NCI-H128 (cell line): Measurements from ENCODE around the gene VBP1.
"Not testable (repeated sequence)": the region's sequence is repeated elsewhere in the genome, so short reads cannot be mapped to it uniquely, and the experiment has no call there.

Experiments
- DNase-seq: peaks from one replicate; lab custom pipeline; 2025; ENCODE audit not compliant: unreplicated experiment; lab: John Stamatoyannopoulos, UW

Gene VBP1

GRCh38 chrX:155216179-155216939 is at the start of gene VBP1:
TSS of gene VBP1 (plus strand) at chrX:155216460. CDS start at chrX:155216483, 23 bp downstream.
- peak; percentile 86 for DNase-seq

GRCh38 chrX:155169881-155170280 is 46.4 kb upstream of the VBP1 start:
- DNase-seq = no peak

GRCh38 chrX:155179346-155179997 is 36.8 kb upstream of the VBP1 start:
- DNase-seq = no peak

- no peak for DNase-seq
Observed at GRCh38 chrX:155188786-155189185, 27.5 kb upstream of the VBP1 start.

GRCh38 chrX:155211208-155211607 is 5.1 kb upstream of the VBP1 start:
- no peak for DNase-seq

- no peak for DNase-seq
Observed at GRCh38 chrX:155213731-155214130, 2.5 kb upstream of the VBP1 start.

GRCh38 chrX:155215443-155216178 is 649 bp upstream of the VBP1 start:
- DNase-seq = no peak

- peak; percentile 1 for DNase-seq
Observed at GRCh38 chrX:155216940-155217440, 730 bp downstream of the VBP1 start.

- DNase-seq = no peak
Observed at GRCh38 chrX:155218777-155219176, 2.5 kb downstream of the VBP1 start.

GRCh38 chrX:155221351-155221750 is 5.1 kb downstream of the VBP1 start:
- DNase-seq = no peak

- DNase-seq = not testable (repeated sequence)
Observed at GRCh38 chrX:155223746-155224145, 7.5 kb downstream of the VBP1 start.

GRCh38 chrX:155225774-155226173 is 9.5 kb downstream of the VBP1 start:
- DNase-seq = no peak

GRCh38 chrX:155231163-155231562 is 14.9 kb downstream of the VBP1 start:
- no peak for DNase-seq

GRCh38 chrX:155235891-155236290 is 19.6 kb downstream of the VBP1 start:
- no peak for DNase-seq

- no peak for DNase-seq
Observed at GRCh38 chrX:155237719-155238118, 21.5 kb downstream of the VBP1 start.

- no peak for DNase-seq
Observed at GRCh38 chrX:155242300-155242699, 26.0 kb downstream of the VBP1 start.

GRCh38 chrX:155246748-155247147 is 30.5 kb downstream of the VBP1 start:
- DNase-seq = no peak

- no peak for DNase-seq
Observed at GRCh38 chrX:155247497-155247896, 31.2 kb downstream of the VBP1 start.

- no peak for DNase-seq
Observed at GRCh38 chrX:155251391-155251790, 35.1 kb downstream of the VBP1 start.

GRCh38 chrX:155259752-155260151 is 43.5 kb downstream of the VBP1 start:
- no peak for DNase-seq

GRCh38 chrX:155262970-155263754 is 46.9 kb downstream of the VBP1 start:
- DNase-seq = no peak
